Fibroblast of lung (primary cell): ENCODE results near the gene SLC4A5.

ENCODE experiments used
- CTCF ChIP-seq, 2 donors: IDR thresholded peaks in 1 of 2; conservative IDR thresholded peaks in 1 of 2; 1 replicate in 1 of 2; 2 replicates in 1 of 2; pipeline ENCODE4 v1.5.1; 2011 to 2012; ENCODE audit warnings: low read length in 2 of 2, control low read depth in 1 of 2, inconsistent platforms in 1 of 2, low read depth in 1 of 2, mild to moderate bottlenecking in 1 of 2
- EZH2 ChIP-seq: IDR thresholded peaks from 2 replicates; pipeline ENCODE4 v1.5.1; 2012; ENCODE audit warnings: low read length, control low read depth, mild to moderate bottlenecking; ENCODE audit errors: missing control alignments

- TF ChIP-seq CTCF (conservative IDR thresholded peaks at IDR 0.05 in 1 of 2, IDR thresholded peaks at IDR 0.05 in 1 of 2; ENCODE audit: low read depth in 1 of 2, low read length in 2 of 2), result no peak
- no peak for TF ChIP-seq EZH2
Measured at GRCh38 chr2:74343316-74343715, at the start of gene SLC4A5.
